DND-41 (cell line): ENCODE results near the gene TOGARAM1.

Source experiments
- CTCF ChIP-seq: IDR thresholded peaks from 2 replicates; pipeline ENCODE4 v1.5.1; 2012; ENCODE audit warnings: borderline replicate concordance, low read length, moderate library complexity, mild to moderate bottlenecking; ENCODE audit not compliant: poor library complexity, severe bottlenecking; ENCODE audit errors: extremely low read depth
- EZH2 ChIP-seq: IDR thresholded peaks from 3 replicates; pipeline ENCODE4 v1.6.1; 2012; ENCODE audit warnings: borderline replicate concordance, low read depth, mild to moderate bottlenecking, moderate library complexity, low read length, inconsistent platforms; ENCODE audit not compliant: severe bottlenecking

- no peak for TF ChIP-seq CTCF
- TF ChIP-seq EZH2, result no peak
These were observed 53.1 kb downstream of the TOGARAM1 start for GRCh38 chr14:45015133-45015532.
